Breast epithelium (tissue), 4 donors: Measurements from ENCODE around the gene SCD5. TPM values are rescaled to one million over a fixed set of nuclear protein-coding genes. Genes with fewer than 3 reads are reported as not detected.

Source experiments
- DNase-seq, 2 donors: peaks; one replicate each; pipeline ENCODE4 v3.0.0-alpha.2; 2019; ENCODE audit warnings: low spot score in 2 of 2
- H3K27ac ChIP-seq, 2 donors: fragments of 200-600 bp; sonication (generic) in 1 of 2; one replicate each; pipeline ENCODE4 v1.5.1; 2016 to 2019; ENCODE audit warnings: mild to moderate bottlenecking in 1 of 2
- H3K27me3 ChIP-seq, 2 donors: fragments of 200-600 bp; sonication (generic) in 1 of 2; one replicate each; pipeline versions ENCODE4 v1.5.1 to v1.6.0; 2017 to 2019; ENCODE audit warnings: control low read depth in 1 of 2, mild to moderate bottlenecking in 1 of 2
- H3K36me3 ChIP-seq: fragments of 200-600 bp; one replicate; pipeline ENCODE4 v1.5.1; 2019
- H3K4me1 ChIP-seq, 2 donors: fragments of 200-600 bp; sonication (generic); one replicate each; pipeline ENCODE4 v1.5.1; 2016 to 2019; ENCODE audit warnings: control low read depth in 1 of 2
- H3K4me3 ChIP-seq, 3 donors: fragments of 200-600 bp; sonication (generic); 1 replicate in 2 of 3; 2 replicates in 1 of 3; pipeline ENCODE4 v1.5.1; 2016 to 2019; ENCODE audit warnings: mild to moderate bottlenecking in 3 of 3, moderate library complexity in 2 of 3
- H3K9me3 ChIP-seq, 2 donors: fragments of 200-600 bp; sonication (generic) in 1 of 2; one replicate each; pipeline ENCODE4 v1.5.1; 2016 to 2019; ENCODE audit warnings: control low read depth in 1 of 2
- POLR2A ChIP-seq: fragments of 450-650 bp; IDR thresholded peaks from one replicate; pipeline ENCODE4 v1.6.1; 2016; ENCODE audit warnings: antibody characterized with exemption, mild to moderate bottlenecking, moderate library complexity
- POLR2AphosphoS5 ChIP-seq, 3 donors: sonication (generic); formaldehyde crosslinking; IDR thresholded peaks; one replicate each; pipeline ENCODE4 v1.6.1; 2017; ENCODE audit warnings: antibody characterized with exemption in 3 of 3
- intact Hi-C: fragments of 100-400 bp; cut with DNase I; formaldehyde crosslinking; loops from one replicate; pipeline ENCODE4 v1.15.1; 2023; ENCODE audit warnings: low total_unique reads
- total RNA-seq, 3 donors: library from RNA; depleted of rRNA; stranded (reverse); fragments of >200 nt; gene quantifications; one replicate each; pipeline ENCODE4 v1.1.0, GENCODE V29; 2016
- TF ChIP-seq, protein P1 (sequence below), 3 donors: fragments of 450-650 bp; IDR thresholded peaks; one replicate each; pipeline ENCODE4 v1.5.1; 2016 to 2017; ENCODE audit warnings: antibody characterized with exemption in 3 of 3, mild to moderate bottlenecking in 3 of 3, moderate library complexity in 3 of 3

SCD5 gene
- total RNA-seq, 3 donors from 2014 or later, result 9.8 to 17.0 (median 14.7) TPM

GRCh38 chr4:82638479-82638878 is 160.1 kb downstream of the SCD5 start:
- no peak for TF ChIP-seq POLR2A
- TF ChIP-seq, protein P1, sequence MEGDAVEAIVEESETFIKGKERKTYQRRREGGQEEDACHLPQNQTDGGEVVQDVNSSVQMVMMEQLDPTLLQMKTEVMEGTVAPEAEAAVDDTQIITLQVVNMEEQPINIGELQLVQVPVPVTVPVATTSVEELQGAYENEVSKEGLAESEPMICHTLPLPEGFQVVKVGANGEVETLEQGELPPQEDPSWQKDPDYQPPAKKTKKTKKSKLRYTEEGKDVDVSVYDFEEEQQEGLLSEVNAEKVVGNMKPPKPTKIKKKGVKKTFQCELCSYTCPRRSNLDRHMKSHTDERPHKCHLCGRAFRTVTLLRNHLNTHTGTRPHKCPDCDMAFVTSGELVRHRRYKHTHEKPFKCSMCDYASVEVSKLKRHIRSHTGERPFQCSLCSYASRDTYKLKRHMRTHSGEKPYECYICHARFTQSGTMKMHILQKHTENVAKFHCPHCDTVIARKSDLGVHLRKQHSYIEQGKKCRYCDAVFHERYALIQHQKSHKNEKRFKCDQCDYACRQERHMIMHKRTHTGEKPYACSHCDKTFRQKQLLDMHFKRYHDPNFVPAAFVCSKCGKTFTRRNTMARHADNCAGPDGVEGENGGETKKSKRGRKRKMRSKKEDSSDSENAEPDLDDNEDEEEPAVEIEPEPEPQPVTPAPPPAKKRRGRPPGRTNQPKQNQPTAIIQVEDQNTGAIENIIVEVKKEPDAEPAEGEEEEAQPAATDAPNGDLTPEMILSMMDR (IDR thresholded peaks at IDR 0.05), result no peak
- no peak for TF ChIP-seq POLR2AphosphoS5 (IDR thresholded peaks at IDR 0.05)
- Histone ChIP-seq H3K4me3 (no peak overlapping the region), H3K36me3 (no peaks in the 10 kb centered on the region), H3K9me3 (no peaks in the 10 kb centered on the region), H3K27me3 (no peaks in the 10 kb centered on the region), H3K4me1 (no peaks in the 10 kb centered on the region), H3K27ac (no peak overlapping the region)
- intact Hi-C loops, result no loop called here
- DNase-seq, result no peak

GRCh38 chr4:82630079-82630478 is 168.5 kb downstream of the SCD5 start:
- intact Hi-C loops, result no loop called here
- no peaks in the 10 kb centered on the region for H3K36me3 ChIP-seq
- no peaks in the 10 kb centered on the region for H3K27me3 ChIP-seq
- TF ChIP-seq, protein P1 (IDR thresholded peaks at IDR 0.05), result no peak
- TF ChIP-seq POLR2AphosphoS5 (IDR thresholded peaks at IDR 0.05) (no peak), POLR2A (no peak)
- H3K4me3 ChIP-seq, result no peak overlapping the region
- no peaks in the 10 kb centered on the region for H3K4me1 ChIP-seq
- no peaks in the 10 kb centered on the region for H3K9me3 ChIP-seq
- H3K27ac ChIP-seq, result no peak overlapping the region
- DNase-seq, result no peak

DNA sequence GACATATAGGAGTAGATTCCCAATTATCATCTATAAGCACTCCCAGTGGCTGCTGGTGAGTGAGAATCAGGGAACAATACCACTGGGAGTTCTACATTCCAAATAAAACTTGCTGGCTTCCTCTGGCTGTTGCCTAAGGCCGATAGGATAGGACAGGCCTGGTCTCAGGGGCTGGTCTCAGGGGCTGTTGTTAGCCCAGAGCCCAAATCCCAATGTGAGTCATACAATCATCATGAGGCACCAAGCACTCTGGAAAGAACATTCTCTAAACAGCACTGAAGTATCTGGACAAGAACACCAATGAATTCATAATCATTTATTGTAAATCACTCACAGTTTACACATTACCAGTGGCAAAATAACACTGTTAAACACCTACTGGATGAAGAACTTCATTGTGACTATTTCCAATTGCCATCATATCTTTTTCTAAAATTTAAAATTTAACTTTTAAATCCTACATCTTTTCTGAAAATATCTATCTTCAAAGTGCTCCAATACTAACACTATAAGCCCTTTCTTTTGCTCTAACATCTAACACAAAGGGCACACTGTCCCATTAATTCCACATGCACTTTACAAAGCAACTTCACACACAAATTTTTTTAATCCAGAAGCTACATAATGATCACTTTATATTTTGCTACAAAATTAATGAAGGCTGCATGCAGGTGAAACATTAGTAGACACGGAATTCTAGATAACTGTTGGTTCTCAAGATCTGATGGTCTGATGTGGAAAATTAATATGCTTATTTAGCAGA is 169.2 kb downstream of the SCD5 start:
- Histone ChIP-seq H3K4me1 (no peaks in the 10 kb centered on the region), H3K36me3 (no peaks in the 10 kb centered on the region), H3K4me3 (no peak overlapping the region), H3K9me3 (no peaks in the 10 kb centered on the region), H3K27ac (no peak overlapping the region), H3K27me3 (no peaks in the 10 kb centered on the region)
- intact Hi-C loops, result no loop called here
- DNase-seq, result no peak
- TF ChIP-seq POLR2AphosphoS5 (IDR thresholded peaks at IDR 0.05) (no peak), POLR2A (no peak)
- TF ChIP-seq, protein P1 (IDR thresholded peaks at IDR 0.05), result no peak

GRCh38 chr4:82626251-82626868 is 172.2 kb downstream of the SCD5 start:
- no peak overlapping the region for H3K4me3 ChIP-seq
- H3K36me3 ChIP-seq, result no peaks in the 10 kb centered on the region
- TF ChIP-seq, protein P1 (IDR thresholded peaks at IDR 0.05), result no peak
- no peak for TF ChIP-seq POLR2A
- no peak for TF ChIP-seq POLR2AphosphoS5 (IDR thresholded peaks at IDR 0.05)
- intact Hi-C loops, result no loop called here
- no peak for DNase-seq
- H3K4me1 ChIP-seq, result no peaks in the 10 kb centered on the region
- no peaks in the 10 kb centered on the region for H3K9me3 ChIP-seq
- no peaks in the 10 kb centered on the region for H3K27me3 ChIP-seq
- no peak overlapping the region for H3K27ac ChIP-seq

- H3K27ac ChIP-seq, result no peak overlapping the region
- H3K4me3 ChIP-seq, result no peak overlapping the region
- intact Hi-C loops, result no loop called here
- H3K27me3 ChIP-seq, result no peaks in the 10 kb centered on the region
- H3K36me3 ChIP-seq, result no peaks in the 10 kb centered on the region
- H3K9me3 ChIP-seq, result no peaks in the 10 kb centered on the region
- TF ChIP-seq, protein P1 (IDR thresholded peaks at IDR 0.05), result no peak
- no peak for TF ChIP-seq POLR2AphosphoS5 (IDR thresholded peaks at IDR 0.05)
- no peak for TF ChIP-seq POLR2A
- DNase-seq, result no peak
- H3K4me1 ChIP-seq, result no peaks in the 10 kb centered on the region
Observed at GRCh38 chr4:82624819-82625218, 173.8 kb downstream of the SCD5 start.
